Measurements from ENCODE around the gene KRTAP10-2. TPM values are rescaled to one million over a fixed set of nuclear protein-coding genes. Genes with fewer than 3 reads are reported as not detected.

The KRTAP10-2 gene
- total RNA-seq, 1 donor from 2014 or later = not detected

DNA sequence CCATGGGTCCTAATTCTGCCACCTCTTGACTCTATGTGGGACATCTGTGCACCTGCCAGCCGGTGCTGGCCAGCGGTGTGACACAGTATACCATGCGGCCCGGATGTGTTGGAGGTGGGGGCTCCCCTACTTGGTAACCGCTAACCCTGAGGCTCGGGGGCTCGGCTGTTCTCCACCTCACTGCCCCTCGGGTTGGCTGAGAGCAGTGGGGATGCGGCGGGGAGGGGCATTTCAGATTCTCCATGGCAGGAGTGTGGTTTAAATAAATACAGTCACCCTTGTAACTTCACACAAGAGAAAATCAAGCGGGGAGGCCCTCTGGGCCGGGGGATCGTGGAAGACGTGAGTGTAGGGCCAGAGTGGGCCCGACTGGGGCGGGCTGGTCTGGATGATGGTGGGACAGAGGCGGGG, 22.3 kb downstream of the KRTAP10-2 start:
- Mint-ChIP-seq H3K36me3 (ENCODE audit: low read depth, unreplicated experiment) (peaks cover 5% of the 10 kb centered on the region), H3K9me3 (ENCODE audit: unreplicated experiment) (no peaks in the 10 kb centered on the region), H3K27me3 (ENCODE audit: unreplicated experiment) (peaks cover 10% of the 10 kb centered on the region), H3K4me3 (ENCODE audit: unreplicated experiment) (no peak overlapping the region), H3K4me1 (ENCODE audit: unreplicated experiment) (no peaks in the 10 kb centered on the region), H3K27ac (ENCODE audit: unreplicated experiment) (no peak overlapping the region)
- TF ChIP-seq CTCF (IDR thresholded peaks at IDR 0.05; ENCODE audit: unreplicated experiment) = no peak
- DNase-seq (ENCODE audit: low spot score) = no peak

GRCh38 chr21:44528634-44528995, 22.7 kb downstream of the KRTAP10-2 start:
- TF ChIP-seq CTCF (IDR thresholded peaks at IDR 0.05; ENCODE audit: unreplicated experiment) = no peak
- no peak for DNase-seq (ENCODE audit: low spot score)
- Mint-ChIP-seq H3K4me3 (ENCODE audit: unreplicated experiment) (no peak overlapping the region), H3K27me3 (ENCODE audit: unreplicated experiment) (peaks cover 10% of the 10 kb centered on the region), H3K36me3 (ENCODE audit: low read depth, unreplicated experiment) (peaks cover 5% of the 10 kb centered on the region), H3K4me1 (ENCODE audit: unreplicated experiment) (no peaks in the 10 kb centered on the region), H3K27ac (ENCODE audit: unreplicated experiment) (no peak overlapping the region), H3K9me3 (ENCODE audit: unreplicated experiment) (no peaks in the 10 kb centered on the region)

DNA sequence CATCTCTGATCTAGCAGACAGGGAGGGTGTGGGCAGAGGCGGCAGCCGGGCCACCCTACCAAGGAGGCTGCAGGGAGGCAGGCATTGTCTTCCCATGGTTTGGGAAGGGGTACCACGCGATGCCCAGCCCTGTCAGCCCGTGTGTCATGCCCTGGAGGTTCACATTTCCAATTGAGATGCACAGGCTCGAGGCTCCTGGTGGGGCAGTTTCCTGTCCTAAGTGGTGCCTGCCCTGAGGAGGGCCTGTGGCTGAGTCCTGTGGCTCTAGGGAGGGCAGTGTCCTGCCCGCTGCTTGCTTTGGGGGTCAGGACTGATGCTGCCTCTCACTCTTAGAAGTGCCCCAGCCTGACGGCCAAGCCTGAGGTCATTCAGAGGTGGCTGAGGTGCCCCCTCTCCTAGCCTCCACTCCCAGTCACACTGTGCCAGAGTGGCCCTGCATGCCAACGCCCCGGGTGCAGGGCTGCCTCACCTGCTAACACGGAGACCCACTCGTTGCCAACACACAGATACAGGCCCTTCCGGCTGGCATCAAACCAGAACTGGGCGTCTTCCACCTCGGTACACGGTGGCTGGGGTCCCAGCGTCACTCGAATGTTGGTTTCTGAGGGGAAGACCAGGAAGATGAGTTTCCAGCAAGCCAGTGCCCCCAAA, 23.2 kb downstream of the KRTAP10-2 start:
- H3K9me3 Mint-ChIP-seq (ENCODE audit: unreplicated experiment) = no peaks in the 10 kb centered on the region
- peaks cover 10% of the 10 kb centered on the region for H3K27me3 Mint-ChIP-seq (ENCODE audit: unreplicated experiment)
- DNase-seq (ENCODE audit: low spot score) = no peak
- no peak for TF ChIP-seq CTCF (IDR thresholded peaks at IDR 0.05; ENCODE audit: unreplicated experiment)
- H3K36me3 Mint-ChIP-seq (ENCODE audit: low read depth, unreplicated experiment) = peaks cover 5% of the 10 kb centered on the region
- no peak overlapping the region for H3K4me3 Mint-ChIP-seq (ENCODE audit: unreplicated experiment)
- H3K27ac Mint-ChIP-seq (ENCODE audit: unreplicated experiment) = no peak overlapping the region
- H3K4me1 Mint-ChIP-seq (ENCODE audit: unreplicated experiment) = no peaks in the 10 kb centered on the region

DNA sequence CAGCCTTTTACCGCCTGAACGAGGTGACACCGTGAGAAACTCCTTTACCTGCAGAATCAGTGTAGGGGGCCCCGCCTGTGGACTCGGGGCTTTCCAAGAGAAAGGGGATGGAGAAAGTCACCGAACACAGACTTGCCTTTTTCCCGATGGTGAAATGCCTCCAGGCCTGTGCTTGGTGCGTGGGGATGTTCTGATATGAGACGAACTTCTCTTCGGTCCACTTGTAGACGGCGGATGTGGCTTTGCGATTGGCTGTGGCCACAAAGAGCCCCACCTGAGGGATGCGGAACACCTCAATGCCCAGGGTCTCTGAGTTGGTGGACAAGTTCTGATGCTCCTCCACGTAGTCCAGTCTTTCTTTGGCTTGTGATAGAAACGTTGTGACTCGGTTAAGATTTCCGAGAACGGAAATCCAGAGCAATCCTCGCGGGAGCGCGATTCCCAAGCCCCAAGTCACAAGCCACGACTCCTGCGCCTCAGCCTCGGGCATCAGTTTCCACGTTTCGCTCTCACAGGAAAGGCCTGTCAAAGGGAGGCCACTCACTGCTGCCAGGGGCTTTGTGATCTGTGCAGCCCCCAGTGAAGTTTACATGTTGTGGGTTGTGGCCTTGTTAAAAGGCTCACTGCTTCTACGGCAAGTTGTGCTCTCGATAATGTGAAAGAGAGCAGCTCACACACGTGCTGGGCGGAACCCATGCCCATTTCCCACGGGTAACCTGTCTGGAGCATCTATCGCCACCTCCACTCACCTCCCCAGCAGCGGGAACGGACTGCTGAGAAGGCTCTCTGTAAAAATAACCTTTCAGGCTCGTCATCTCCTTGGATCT, 23.9 kb downstream of the KRTAP10-2 start:
- Mint-ChIP-seq H3K4me3 (ENCODE audit: unreplicated experiment) (no peak overlapping the region), H3K4me1 (ENCODE audit: unreplicated experiment) (no peaks in the 10 kb centered on the region), H3K27me3 (ENCODE audit: unreplicated experiment) (peaks cover 10% of the 10 kb centered on the region), H3K9me3 (ENCODE audit: unreplicated experiment) (no peaks in the 10 kb centered on the region), H3K36me3 (ENCODE audit: low read depth, unreplicated experiment) (peaks cover 5% of the 10 kb centered on the region), H3K27ac (ENCODE audit: unreplicated experiment) (no peak overlapping the region)
- TF ChIP-seq CTCF (IDR thresholded peaks at IDR 0.05; ENCODE audit: unreplicated experiment) = no peak
- DNase-seq (ENCODE audit: low spot score) = no peak

Data from endothelial cell (in vitro differentiated cells).